GM18511 (cell line): ENCODE measurements around the gene FAM185A.
"Not testable (repeated sequence)": the region's sequence is repeated elsewhere in the genome, so short reads cannot be mapped to it uniquely, and the experiment has no call there.

Experiments
- ATAC-seq: cut with Tn5 transposase; IDR thresholded peaks from one replicate; pipeline ENCODE4 v1.9.1; 2021; ENCODE audit warnings: mild to moderate bottlenecking, moderate library complexity; ENCODE audit not compliant: unreplicated experiment

Gene FAM185A

DNA sequence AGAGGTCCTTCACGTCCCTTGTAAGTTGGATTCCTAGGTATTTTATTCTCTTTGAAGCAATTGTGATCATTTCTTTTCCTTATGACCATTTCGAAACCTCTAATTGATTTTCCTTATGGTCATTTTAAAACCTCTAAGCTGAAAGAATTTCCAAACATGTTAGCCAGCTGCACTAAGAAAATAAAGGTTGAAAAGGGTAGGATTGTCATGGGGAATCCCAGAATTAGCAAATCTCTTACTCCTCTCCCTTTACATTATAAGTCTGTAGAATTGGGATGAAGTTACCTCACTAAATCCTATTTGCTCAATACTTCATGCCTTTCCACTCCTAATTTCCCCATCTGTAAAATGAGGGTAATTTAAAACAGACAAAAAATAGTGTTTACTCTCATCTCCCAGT lies 79.5 kb downstream of the FAM185A start:
- no peak for ATAC-seq

DNA sequence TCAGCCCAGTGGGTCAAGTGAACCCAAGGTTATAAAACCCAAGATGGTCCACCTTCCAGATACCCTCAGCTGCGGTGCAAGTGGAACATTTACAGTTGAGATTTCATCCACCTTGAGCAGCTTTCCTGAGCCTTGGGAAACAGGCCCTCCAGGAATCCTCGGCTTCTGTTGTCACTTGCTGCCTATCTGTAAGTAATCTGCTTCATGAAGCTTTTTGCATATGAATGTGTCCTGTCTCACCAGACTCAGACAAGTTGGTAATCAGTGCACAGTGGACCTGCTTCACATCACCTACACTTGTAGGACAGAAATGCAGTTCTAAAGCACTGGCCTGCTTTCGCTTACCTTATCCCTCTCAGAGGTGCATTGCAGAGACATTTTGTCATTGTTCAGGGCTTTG lies 80.3 kb downstream of the FAM185A start:
- no peak for ATAC-seq

DNA sequence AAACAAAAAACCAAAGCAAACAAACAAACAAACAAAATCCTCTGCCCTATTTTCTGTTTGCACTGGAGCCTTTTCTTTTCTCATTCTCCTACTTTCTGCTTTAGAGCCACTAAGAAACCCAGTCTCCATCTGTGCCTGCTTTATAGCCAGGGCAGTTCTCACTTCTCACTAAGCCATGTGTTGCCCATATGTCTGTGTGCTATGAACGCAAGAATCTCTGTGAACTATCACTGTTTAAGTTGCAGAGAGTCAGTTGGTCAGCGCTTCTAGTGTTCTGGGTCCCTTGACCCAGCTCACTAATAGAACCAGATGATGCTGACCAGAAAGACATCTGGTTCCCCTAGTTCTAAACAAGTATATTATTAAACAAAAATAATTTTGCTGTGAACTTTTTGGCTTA lies 81.4 kb downstream of the FAM185A start:
- no peak for ATAC-seq

DNA sequence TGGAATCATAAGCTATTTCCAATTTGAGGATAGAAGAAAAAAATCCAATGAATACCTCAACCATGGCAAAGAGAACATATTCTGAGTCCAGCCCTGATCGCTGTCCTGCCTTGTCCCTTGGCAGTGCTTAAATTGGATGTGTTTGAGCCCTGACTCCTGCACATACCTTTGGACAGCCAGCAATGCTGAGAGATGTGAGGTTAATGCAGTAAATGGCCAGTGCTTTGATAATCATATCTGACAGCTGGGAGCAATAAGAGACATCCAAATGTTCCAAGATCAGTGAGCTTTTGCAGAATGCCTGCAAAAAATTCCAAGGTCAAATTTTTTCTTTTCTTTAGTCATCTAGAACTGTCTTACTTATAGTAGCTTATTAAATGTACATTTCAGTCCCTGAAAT lies 83.9 kb downstream of the FAM185A start:
- no peak for ATAC-seq

DNA sequence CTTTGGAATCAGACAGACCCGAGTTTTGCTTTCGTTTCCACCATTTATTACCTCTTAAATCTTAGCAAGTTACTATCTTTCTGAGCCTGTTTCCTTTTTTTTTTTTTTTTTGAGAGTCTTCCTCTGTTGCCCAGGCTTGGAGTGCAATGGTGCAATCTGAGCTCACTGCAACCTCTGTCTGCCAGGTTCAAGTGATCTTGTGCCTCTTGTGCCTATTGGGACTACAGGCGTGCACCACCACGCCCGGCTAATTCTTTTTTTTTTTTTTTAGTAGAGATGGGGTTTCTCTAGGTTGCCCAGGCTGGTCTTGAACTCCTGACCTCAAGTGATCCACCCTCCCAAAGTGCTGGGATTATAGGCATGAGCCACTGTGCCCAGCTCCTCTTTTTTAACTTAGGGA lies 84.5 kb downstream of the FAM185A start:
- ATAC-seq: no peak

DNA sequence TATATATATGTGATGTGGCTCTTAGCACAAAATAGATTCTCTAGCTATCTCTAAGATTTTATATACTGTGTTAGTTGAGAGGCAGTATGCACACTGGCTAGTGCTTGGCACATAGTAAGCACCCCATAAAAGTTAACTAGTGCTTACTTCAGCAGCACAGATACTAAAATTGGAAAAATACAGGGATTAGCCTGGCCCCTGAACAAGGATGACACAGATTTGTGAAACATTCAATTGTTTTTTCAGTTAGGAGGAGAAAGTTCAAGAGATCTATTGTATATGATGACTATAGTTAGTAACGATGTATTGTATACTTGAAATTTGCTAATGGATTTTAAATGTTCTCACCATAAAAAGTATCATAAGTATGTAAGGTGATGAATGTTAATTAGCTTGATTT lies 85.7 kb downstream of the FAM185A start:
- no peak for ATAC-seq

DNA sequence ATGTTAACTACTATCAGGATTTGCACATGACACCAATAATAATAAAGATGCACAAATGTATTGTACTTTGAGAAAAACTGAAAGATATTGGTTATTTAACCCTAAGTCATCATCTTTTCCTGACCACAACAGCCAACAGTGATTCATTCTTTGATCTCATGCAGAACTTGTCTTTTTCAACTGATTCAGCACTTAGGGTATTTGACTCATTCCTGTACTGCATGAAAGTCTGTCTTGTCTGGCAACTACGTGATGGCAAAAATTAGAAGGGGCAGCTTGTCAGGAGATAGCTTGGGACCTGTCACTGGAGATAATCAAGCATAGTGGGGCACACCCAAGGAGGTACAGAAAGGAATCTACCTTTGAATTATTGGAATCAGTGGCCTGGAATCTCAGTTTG lies 86.2 kb downstream of the FAM185A start:
- peak; percentile 99 for ATAC-seq

DNA sequence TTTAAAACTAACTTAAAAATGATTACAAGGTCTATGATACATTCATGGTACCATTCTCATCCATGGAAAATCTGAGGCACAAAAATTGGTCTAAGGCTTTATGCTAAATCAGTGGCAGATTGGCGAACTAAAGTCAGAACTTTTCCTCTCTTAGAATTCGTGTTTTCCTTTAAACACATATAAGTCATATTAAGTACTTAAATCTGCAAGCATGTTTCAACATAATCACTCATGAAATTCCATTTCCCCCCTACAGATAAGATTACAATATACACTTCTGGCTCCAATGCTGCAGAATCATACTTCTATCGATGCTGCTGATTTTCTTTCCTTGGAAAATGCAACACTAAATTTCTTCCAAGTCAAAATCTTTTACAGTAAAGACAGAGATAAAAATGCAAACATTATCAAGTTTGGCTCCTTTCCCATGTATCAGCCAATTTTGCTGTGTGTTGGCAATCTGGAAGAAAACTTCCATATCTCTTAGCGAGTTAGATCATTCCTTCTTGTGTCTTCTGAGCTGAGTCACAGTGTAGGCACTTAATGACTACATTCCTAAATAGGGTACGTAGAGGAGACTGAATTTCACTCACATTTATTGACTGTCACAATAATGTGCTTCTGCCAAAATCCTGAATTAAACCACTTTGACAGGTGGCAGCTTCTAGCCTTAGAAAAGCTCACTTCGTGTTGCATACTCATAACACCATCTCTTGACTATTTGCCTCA lies 87.6 kb downstream of the FAM185A start:
- no peak for ATAC-seq

DNA sequence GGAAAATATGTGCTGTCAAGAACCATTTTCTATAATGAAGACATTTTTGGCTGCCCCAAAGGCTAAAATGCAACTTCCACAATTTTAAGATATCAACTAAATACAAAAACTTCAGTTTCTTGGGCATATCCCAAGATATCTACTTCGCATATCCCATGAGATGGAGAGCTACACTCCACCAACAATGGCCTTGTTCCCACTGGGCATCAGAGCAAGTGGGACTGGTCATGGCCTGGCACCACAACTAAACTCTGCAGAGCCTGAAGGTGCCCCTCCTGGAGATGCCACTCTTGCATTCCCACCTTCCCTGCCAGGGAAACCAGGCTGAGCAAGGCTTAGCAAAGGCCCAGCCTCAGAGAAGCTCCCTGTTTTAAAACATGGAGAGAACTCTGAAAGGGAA lies 88.2 kb downstream of the FAM185A start:
- no peak for ATAC-seq

DNA sequence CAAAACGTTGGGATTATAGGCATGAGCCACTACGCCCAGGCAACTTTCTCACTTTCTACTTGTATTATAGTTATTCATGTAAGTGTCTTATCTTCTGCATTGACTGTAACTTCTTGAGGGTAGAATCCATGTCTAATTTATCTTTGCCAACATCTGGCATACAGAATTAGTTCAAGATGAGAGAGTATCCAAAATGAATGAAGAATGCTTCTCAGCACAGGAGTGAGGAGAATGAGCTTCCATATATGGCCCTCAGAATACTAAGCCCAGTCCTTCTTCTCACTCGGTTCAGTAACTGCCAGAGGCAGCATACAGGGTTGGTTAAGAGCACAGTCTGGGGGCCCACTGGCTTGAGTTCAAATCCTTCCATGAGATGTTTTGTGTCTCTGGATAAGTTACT lies 89.0 kb downstream of the FAM185A start:
- ATAC-seq: no peak

DNA sequence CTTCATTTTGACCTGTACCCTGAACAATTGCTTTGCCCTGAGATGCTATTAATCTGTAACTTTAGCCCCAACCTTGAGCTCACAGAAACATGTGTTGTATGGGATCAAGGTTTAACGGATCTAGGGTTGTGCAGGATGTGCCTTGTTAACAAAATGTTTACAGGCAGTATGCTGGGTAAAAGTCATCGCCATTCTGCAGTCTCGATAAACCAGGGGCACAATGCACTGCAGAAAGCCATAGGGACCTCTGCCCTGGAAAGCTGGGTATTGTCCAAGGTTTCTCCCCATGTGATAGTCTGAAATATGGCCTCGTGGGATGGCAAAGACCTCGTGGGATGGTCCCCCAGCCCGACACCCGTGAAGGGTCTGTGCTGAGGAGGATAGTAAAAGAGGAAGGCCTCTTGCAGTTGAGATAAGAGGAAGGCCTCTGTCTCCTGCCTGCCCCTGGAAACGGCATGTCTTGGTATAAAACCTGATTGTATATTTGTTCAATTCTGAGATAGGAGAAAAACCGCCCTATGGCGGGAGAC lies 89.8 kb downstream of the FAM185A start:
- ATAC-seq: not testable (repeated sequence)

DNA sequence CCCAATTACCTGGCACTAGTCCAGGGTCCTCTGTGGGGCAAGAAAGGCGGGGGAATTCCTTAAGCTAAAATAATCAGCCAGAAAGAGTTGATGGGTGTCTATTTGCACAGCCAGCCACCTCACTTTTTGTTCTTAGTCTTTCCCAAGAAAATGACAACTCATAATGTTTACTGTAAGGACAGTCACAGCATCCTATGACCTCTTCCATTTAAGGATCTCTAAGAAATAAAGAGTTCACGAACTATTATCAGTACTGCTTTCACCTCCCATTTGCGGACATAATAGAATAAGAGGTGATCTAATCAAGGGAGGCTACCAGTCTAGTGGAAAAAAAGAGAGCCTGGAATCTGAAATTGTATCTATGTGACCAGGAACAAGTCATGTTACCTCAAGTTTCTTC lies 91.6 kb downstream of the FAM185A start:
- no peak for ATAC-seq

DNA sequence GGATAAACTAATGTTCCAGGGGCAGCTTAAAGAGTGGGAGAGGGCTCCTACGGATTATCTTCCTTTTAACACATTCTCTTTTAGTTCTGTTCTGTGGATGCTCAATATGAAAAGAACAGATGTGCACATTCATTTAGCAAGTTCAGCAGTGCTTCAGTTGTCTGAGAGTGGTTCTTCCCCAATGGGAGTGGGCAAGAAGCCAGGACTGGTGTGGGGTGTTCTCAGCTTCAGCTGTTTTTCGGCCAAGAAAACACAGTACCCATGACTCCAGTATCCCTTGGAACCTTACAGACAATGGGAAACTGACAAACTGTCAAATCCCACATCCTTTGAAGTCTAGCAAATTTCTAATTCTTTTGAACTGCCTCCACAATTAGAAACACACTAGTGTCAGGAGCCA lies 92.5 kb downstream of the FAM185A start:
- no peak for ATAC-seq

DNA sequence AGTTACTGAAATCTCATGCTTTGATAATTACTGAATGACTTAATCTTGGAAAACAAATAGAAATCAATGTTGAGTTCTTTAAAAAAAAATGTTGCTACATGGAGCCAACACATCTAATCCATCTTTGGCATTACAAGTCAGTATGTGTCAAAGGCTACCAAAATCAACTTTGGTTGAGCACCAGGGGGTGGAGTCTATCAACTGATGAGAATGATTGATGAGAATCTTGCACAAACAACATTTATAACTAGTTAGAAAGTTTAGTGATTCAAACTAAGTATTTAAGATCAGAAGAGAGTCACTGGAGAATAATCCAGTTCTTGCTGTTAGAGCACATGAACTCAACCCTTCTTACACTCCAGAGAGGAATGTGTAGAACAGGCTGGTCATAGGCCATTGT lies 93.5 kb downstream of the FAM185A start:
- no peak for ATAC-seq

DNA sequence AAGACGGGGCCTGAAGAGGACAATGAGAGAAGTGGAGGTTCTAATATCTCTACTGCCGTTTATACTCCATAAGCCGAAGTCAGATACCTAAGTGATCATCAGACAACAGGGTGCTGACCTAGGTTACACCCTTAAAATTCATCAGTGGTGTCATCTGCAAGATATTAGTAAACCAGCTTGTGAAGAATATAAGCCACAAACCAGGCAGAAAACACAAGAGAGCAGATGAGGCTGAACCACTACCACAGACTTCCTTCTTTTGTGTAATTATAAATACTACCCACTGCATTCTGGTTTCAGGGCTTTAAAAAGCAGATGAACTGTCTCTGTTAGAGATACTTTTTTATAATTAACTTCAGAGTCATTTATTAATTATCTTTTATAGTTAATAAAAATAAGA lies 95.1 kb downstream of the FAM185A start:
- peak; percentile 89 for ATAC-seq

DNA sequence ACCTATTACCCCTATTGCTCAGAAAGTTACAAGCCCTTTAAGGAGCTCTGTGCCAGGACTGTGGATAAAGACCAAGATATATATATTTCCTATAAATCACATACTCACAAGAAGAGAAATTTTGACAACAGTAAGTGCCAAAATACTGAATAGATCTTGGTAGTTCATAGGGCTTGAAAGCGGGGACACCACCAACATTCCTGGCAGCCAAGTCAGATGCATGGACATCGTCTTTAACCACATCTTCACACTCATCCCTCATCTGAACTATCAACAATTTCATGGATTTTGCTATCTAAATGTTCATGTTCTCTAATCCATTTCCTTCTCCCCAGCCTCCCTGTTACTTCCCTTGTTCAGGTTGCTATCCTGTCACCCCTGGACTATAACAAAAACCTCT lies 96.5 kb downstream of the FAM185A start:
- ATAC-seq: no peak

DNA sequence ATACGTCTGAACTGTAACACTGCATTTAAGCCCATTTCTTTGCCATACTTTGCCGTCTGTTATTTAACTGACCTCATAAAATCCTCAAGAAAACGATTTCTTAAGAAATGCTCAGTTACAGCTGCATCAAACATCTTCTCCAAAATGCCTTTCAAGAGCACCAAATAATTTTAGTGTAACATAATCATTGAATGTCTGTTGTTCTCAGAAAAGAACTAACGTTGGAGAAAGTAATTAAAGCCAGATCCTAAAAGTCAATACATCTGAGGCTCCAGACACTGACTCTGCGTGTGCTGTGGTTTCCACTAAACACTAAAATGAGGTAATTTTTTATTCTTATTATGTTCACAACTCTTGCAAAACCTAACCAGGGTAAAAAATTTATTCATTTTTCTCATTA lies 100.3 kb downstream of the FAM185A start:
- no peak for ATAC-seq

DNA sequence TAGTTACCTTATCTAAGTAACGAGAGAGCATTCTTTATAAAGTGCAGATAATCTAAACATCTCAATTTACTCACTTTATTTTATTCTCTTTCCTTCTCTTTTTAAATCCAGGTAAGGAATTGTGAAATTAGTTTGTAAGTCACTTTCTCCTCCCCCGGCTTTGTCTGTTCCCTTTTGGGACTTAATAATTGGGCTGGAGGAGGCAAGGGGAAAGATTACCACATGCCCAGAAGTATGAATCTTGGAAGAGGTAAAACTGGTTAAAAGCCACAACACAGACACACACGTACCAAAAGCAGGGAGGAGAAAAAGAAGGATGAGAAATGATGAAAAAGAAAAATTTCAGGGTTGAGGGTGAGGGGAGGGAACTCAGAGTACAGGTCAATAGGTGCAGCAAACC lies 100.7 kb downstream of the FAM185A start:
- ATAC-seq: no peak

DNA sequence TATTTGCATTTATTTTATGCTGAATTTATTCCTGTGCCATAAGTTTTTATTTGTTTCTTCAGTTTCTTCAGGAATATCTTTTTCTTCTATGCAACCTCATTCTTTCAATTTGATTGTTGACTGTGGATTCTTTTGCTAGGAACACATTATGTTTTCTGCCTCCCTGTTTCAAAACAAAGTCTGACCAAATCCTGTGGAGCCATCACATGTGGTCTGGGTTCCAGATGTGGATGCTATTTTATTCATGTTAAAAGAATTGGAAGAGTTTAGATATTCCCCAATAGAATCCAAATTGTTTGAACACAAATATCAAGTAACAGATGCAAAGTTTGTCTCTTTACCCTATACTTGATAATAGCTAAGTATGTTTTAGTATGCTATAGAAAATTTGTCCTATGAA lies 107.2 kb downstream of the FAM185A start:
- ATAC-seq: no peak
